CD4-positive, alpha-beta memory T cell (primary cell): Measurements from ENCODE around the gene TOMM40L. TPM values are rescaled to one million over a fixed set of nuclear protein-coding genes. Genes with fewer than 3 reads are reported as not detected.

ENCODE experiments used
- CTCF ChIA-PET: fragments of 350-600 bp; sonication (Branson Sonifier 250); formaldehyde crosslinking; loops from one replicate; lab custom pipeline; 2021; ENCODE audit warnings: inconsistent platforms; ENCODE audit not compliant: partially characterized antibody; lab: Charles Lee
- POLR2A ChIA-PET: fragments of 350-600 bp; sonication (Branson Sonifier 250); formaldehyde crosslinking; loops from one replicate; lab custom pipeline; 2021; ENCODE audit not compliant: partially characterized antibody; lab: Charles Lee
- DNase-seq, 5 donors: peaks; one replicate each; pipeline versions ENCODE4 v3.0.0 to v3.0.0-alpha.2; 2020 to 2022; ENCODE audit warnings: mixed read lengths in 1 of 5
- H3K27ac ChIP-seq: one replicate; pipeline ENCODE4 v1.7.0; 2013; ENCODE audit warnings: low read depth, low read length
- H3K27me3 ChIP-seq: 2 replicates; pipeline ENCODE4 v1.7.0; 2013; ENCODE audit warnings: mild to moderate bottlenecking, low read length, moderate library complexity; ENCODE audit not compliant: insufficient read depth
- H3K36me3 ChIP-seq: 2 replicates; pipeline ENCODE4 v1.7.0; 2013; ENCODE audit warnings: mild to moderate bottlenecking, low read length, moderate library complexity; ENCODE audit not compliant: insufficient read depth
- H3K4me1 ChIP-seq: 2 replicates; pipeline ENCODE4 v1.7.0; 2013; ENCODE audit warnings: mild to moderate bottlenecking, low read length, moderate library complexity; ENCODE audit not compliant: insufficient read depth
- H3K4me3 ChIP-seq, 2 donors: one replicate each; pipeline ENCODE4 v1.7.0; 2013; ENCODE audit warnings: low read length in 2 of 2, mild to moderate bottlenecking in 1 of 2
- H3K9me3 ChIP-seq, 2 donors: one replicate each; pipeline ENCODE4 v1.7.0; 2013; ENCODE audit warnings: low read length in 2 of 2, control low read depth in 1 of 2; ENCODE audit not compliant: control insufficient read depth in 1 of 2
- H3K27ac Mint-ChIP-seq, 7 donors: one replicate each; pipeline ENCODE4 v1.8.0; 2020 to 2021; ENCODE audit warnings: mixed read lengths in 7 of 7, mild to moderate bottlenecking in 6 of 7, inconsistent platforms in 3 of 7, moderate library complexity in 3 of 7
- H3K27me3 Mint-ChIP-seq, 2 donors: one replicate each; pipeline ENCODE4 v1.8.0; 2020 to 2021; ENCODE audit warnings: mixed read lengths in 2 of 2
- H3K36me3 Mint-ChIP-seq, 2 donors: one replicate each; pipeline ENCODE4 v1.8.0; 2020 to 2021; ENCODE audit warnings: mixed read lengths in 2 of 2, inconsistent platforms in 1 of 2, mild to moderate bottlenecking in 1 of 2
- H3K4me1 Mint-ChIP-seq, 4 donors: one replicate each; pipeline ENCODE4 v1.8.0; 2020 to 2021; ENCODE audit warnings: mixed read lengths in 4 of 4, mild to moderate bottlenecking in 1 of 4
- H3K4me3 Mint-ChIP-seq, 8 donors: one replicate each; pipeline ENCODE4 v1.8.0; 2020 to 2021; ENCODE audit warnings: mixed read lengths in 8 of 8, mild to moderate bottlenecking in 7 of 8, moderate library complexity in 6 of 8, inconsistent platforms in 3 of 8
- H3K9me3 Mint-ChIP-seq, 8 donors: one replicate each; pipeline ENCODE4 v1.8.0; 2020 to 2021; ENCODE audit warnings: mixed read lengths in 8 of 8, mild to moderate bottlenecking in 5 of 8, inconsistent platforms in 3 of 8, moderate library complexity in 1 of 8
- intact Hi-C: fragments of 100-400 bp; cut with micrococcal nuclease; formaldehyde crosslinking; loops from one replicate; pipeline ENCODE4 v1.15.1; 2023
- polyA plus RNA-seq, 2 donors: library from polyadenylated mRNA; unstranded; fragments of 300-500 nt; fragmentation: Illumina TruSeq; gene quantifications; one replicate each; pipeline ENCODE4 v1.2.3, GENCODE V29; 2021
- total RNA-seq, 2 experiments: library from RNA; stranded (reverse); gene quantifications; one replicate each; pipeline ENCODE4 v1.2.3, GENCODE V29; 2021

TOMM40L gene
- total and polyA plus RNA-seq, 4 experiments from 2014 or later = 2.9 to 8.8 (median 7.5) TPM

- no peak for DNase-seq
- peak overlapping the region in 5 of 7 donors; percentile 35 to 84 (median 72) for H3K27ac Mint-ChIP-seq
- H3K4me3 Mint-ChIP-seq = peak overlapping the region in 2 of 8 donors; percentile 26 to 30
- intact Hi-C loops = loop anchor here (5.0 kb wide), 1 partner anchor 37 kb away; the partner anchor contains the start of gene UFC1
- Histone ChIP-seq H3K9me3 (no peaks in the 10 kb centered on the region), H3K4me3 (no peak overlapping the region), H3K27ac (no peak overlapping the region), H3K4me1 (peaks cover 83% of the 10 kb centered on the region), H3K36me3 (no peaks in the 10 kb centered on the region), H3K27me3 (no peaks in the 10 kb centered on the region)
- H3K9me3 Mint-ChIP-seq = no peaks in the 10 kb centered on the region
- ChIA-PET CTCF (interaction anchor here (10.9 kb wide), 1 partner anchor 23 kb away, joined by 115 read pairs; the partner anchor contains the start of gene PPOX), POLR2A (interaction anchor here (1.8 to 10.4 kb wide), 4 partner anchors 7 to 23 kb away, joined by 6 to 134 read pairs (median 55); partner anchors contain the start of genes ADAMTS4, NDUFS2 and PPOX)
- H3K36me3 Mint-ChIP-seq = peaks cover 0 to 2% of the 10 kb centered on the region in 2 donors
- H3K27me3 Mint-ChIP-seq = no peaks in the 10 kb centered on the region
- peaks cover 41 to 71% (median 60%) of the 10 kb centered on the region in 4 donors for H3K4me1 Mint-ChIP-seq
Measured at GRCh38 chr1:161189036-161189435, 36.8 kb upstream of the TOMM40L start.

GRCh38 chr1:161190962-161191521 lies 34.8 kb upstream of the TOMM40L start:
- POLR2A ChIA-PET = interaction anchor here (0.6 to 10.4 kb wide), 9 partner anchors 9 to 198 kb away, joined by 3 to 134 read pairs (median 16); partner anchors contain the start of genes ADAMTS4, B4GALT3, NDUFS2 and PPOX
- no peak overlapping the region for H3K4me3 ChIP-seq
- CTCF ChIA-PET = interaction anchor here (1.2 to 10.9 kb wide), 19 partner anchors 10 to 194 kb away, joined by 3 to 131 read pairs (median 12); partner anchors contain the start of genes APOA2, B4GALT3, NDUFS2 and PPOX
- H3K27me3 Mint-ChIP-seq = no peaks in the 10 kb centered on the region
- intact Hi-C loops = no loop called here
- H3K27ac Mint-ChIP-seq = peak overlapping the region in 4 of 7 donors; percentile 32 to 85 (median 48)
- peak overlapping the region in 1 of 8 donors; percentile 17 for H3K4me3 Mint-ChIP-seq
- H3K36me3 ChIP-seq = no peaks in the 10 kb centered on the region
- H3K9me3 Mint-ChIP-seq = no peaks in the 10 kb centered on the region
- H3K27ac ChIP-seq = no peak overlapping the region
- DNase-seq = no peak
- H3K9me3 ChIP-seq = no peaks in the 10 kb centered on the region
- H3K4me1 ChIP-seq = peaks cover 64% of the 10 kb centered on the region
- peaks cover 0 to 2% of the 10 kb centered on the region in 2 donors for H3K36me3 Mint-ChIP-seq
- no peaks in the 10 kb centered on the region for H3K27me3 ChIP-seq
- peaks cover 33 to 60% (median 48%) of the 10 kb centered on the region in 4 donors for H3K4me1 Mint-ChIP-seq

GRCh38 chr1:161191971-161192370 lies 33.9 kb upstream of the TOMM40L start:
- H3K27ac Mint-ChIP-seq = peak overlapping the region in 4 of 7 donors; percentile 12 to 64 (median 41)
- Histone ChIP-seq H3K27ac (no peak overlapping the region), H3K4me1 (peaks cover 55% of the 10 kb centered on the region), H3K27me3 (no peaks in the 10 kb centered on the region), H3K36me3 (no peaks in the 10 kb centered on the region), H3K9me3 (no peaks in the 10 kb centered on the region), H3K4me3 (no peak overlapping the region)
- DNase-seq = no peak
- intact Hi-C loops = loop anchor here (1.0 kb wide), 4 partner anchors 10 to 190 kb away; no protein-coding TSS in a partner anchor
- no peak overlapping the region for H3K4me3 Mint-ChIP-seq
- H3K4me1 Mint-ChIP-seq = peaks cover 29 to 51% (median 40%) of the 10 kb centered on the region in 4 donors
- ChIA-PET POLR2A (interaction anchor here (1.2 to 10.4 kb wide), 11 partner anchors 9 to 197 kb away, joined by 3 to 134 read pairs (median 7); partner anchors contain the start of genes ADAMTS4, B4GALT3, NDUFS2 and PPOX), CTCF (interaction anchor here (0.9 to 10.9 kb wide), 20 partner anchors 11 to 193 kb away, joined by 3 to 131 read pairs (median 11); partner anchors contain the start of genes APOA2, B4GALT3, NDUFS2 and PPOX)
- H3K36me3 Mint-ChIP-seq = peaks cover 0 to 2% of the 10 kb centered on the region in 2 donors
- no peaks in the 10 kb centered on the region for H3K27me3 Mint-ChIP-seq
- no peaks in the 10 kb centered on the region for H3K9me3 Mint-ChIP-seq

- H3K9me3 ChIP-seq = no peaks in the 10 kb centered on the region
- POLR2A ChIA-PET = interaction anchor here (1.2 to 10.4 kb wide), 13 partner anchors 7 to 197 kb away, joined by 3 to 134 read pairs (median 6); partner anchors contain the start of genes ADAMTS4, B4GALT3, NDUFS2 and PPOX
- CTCF ChIA-PET = interaction anchor here (0.6 to 10.9 kb wide), 24 partner anchors 7 to 192 kb away, joined by 3 to 131 read pairs (median 6); partner anchors contain the start of genes APOA2, B4GALT3, NDUFS2 and PPOX
- peak; percentile 66 to 74 (median 71) for DNase-seq
- Mint-ChIP-seq H3K9me3 (no peaks in the 10 kb centered on the region), H3K27me3 (no peaks in the 10 kb centered on the region), H3K4me3 (peak overlapping the region in 4 of 8 donors; percentile 17 to 53 (median 32)), H3K4me1 (peaks cover 22 to 43% (median 32%) of the 10 kb centered on the region in 4 donors), H3K36me3 (peaks cover 0 to 2% of the 10 kb centered on the region in 2 donors), H3K27ac (peak overlapping the region; percentile 14 to 92 (median 82))
- peaks cover 47% of the 10 kb centered on the region for H3K4me1 ChIP-seq
- no peak overlapping the region for H3K27ac ChIP-seq
- intact Hi-C loops = loop anchor here (1.0 kb wide), 4 partner anchors 10 to 190 kb away; no protein-coding TSS in a partner anchor
- H3K36me3 ChIP-seq = no peaks in the 10 kb centered on the region
- no peaks in the 10 kb centered on the region for H3K27me3 ChIP-seq
- H3K4me3 ChIP-seq = no peak overlapping the region
Measured at GRCh38 chr1:161192476-161193465, 33.1 kb upstream of the TOMM40L start.

GRCh38 chr1:161193561-161194235 lies 32.2 kb upstream of the TOMM40L start:
- no peak overlapping the region for H3K27ac Mint-ChIP-seq
- H3K27ac ChIP-seq = no peak overlapping the region
- no peak overlapping the region for H3K4me3 Mint-ChIP-seq
- peaks cover 37% of the 10 kb centered on the region for H3K4me1 ChIP-seq
- H3K27me3 Mint-ChIP-seq = no peaks in the 10 kb centered on the region
- no peaks in the 10 kb centered on the region for H3K27me3 ChIP-seq
- no peak for DNase-seq
- H3K9me3 ChIP-seq = no peaks in the 10 kb centered on the region
- peaks cover 0 to 2% of the 10 kb centered on the region in 2 donors for H3K36me3 Mint-ChIP-seq
- CTCF ChIA-PET = interaction anchor here (0.6 to 10.9 kb wide), 11 partner anchors 8 to 97 kb away, joined by 3 to 131 read pairs (median 16); partner anchors contain the start of genes APOA2, NDUFS2, PPOX and TOMM40L
- no peaks in the 10 kb centered on the region for H3K36me3 ChIP-seq
- H3K9me3 Mint-ChIP-seq = no peaks in the 10 kb centered on the region
- POLR2A ChIA-PET = interaction anchor here (1.3 to 10.4 kb wide), 6 partner anchors 8 to 32 kb away, joined by 3 to 134 read pairs (median 22); partner anchors contain the start of genes ADAMTS4, NDUFS2, PPOX and TOMM40L
- intact Hi-C loops = no loop called here
- no peak overlapping the region for H3K4me3 ChIP-seq
- H3K4me1 Mint-ChIP-seq = peaks cover 17 to 36% (median 26%) of the 10 kb centered on the region in 4 donors

- Histone ChIP-seq H3K4me3 (no peak overlapping the region), H3K9me3 (no peaks in the 10 kb centered on the region), H3K27ac (no peak overlapping the region), H3K36me3 (no peaks in the 10 kb centered on the region), H3K27me3 (no peaks in the 10 kb centered on the region), H3K4me1 (peaks cover 36% of the 10 kb centered on the region)
- POLR2A ChIA-PET = interaction anchor here (1.4 to 5.7 kb wide), 2 partner anchors 30 kb away, joined by 5 to 37 read pairs; partner anchors contain the start of genes PPOX and TOMM40L
- Mint-ChIP-seq H3K27ac (peak overlapping the region in 3 of 7 donors; percentile 15 to 72 (median 25)), H3K4me3 (peak overlapping the region in 2 of 8 donors; percentile 11 to 12), H3K4me1 (peaks cover 16 to 31% (median 24%) of the 10 kb centered on the region in 4 donors), H3K27me3 (peaks cover 0 to 1% of the 10 kb centered on the region in 2 donors), H3K36me3 (peaks cover 0 to 2% of the 10 kb centered on the region in 2 donors), H3K9me3 (no peaks in the 10 kb centered on the region)
- DNase-seq = no peak
- intact Hi-C loops = no loop called here
- CTCF ChIA-PET = interaction anchor here (1.3 to 10.9 kb wide), 5 partner anchors 8 to 40 kb away, joined by 3 to 131 read pairs (median 115); partner anchors contain the start of genes APOA2, NDUFS2, PPOX and TOMM40L
Measured at GRCh38 chr1:161195171-161195570, 30.7 kb upstream of the TOMM40L start.
